ENCODE results near the gene FRRS1. TPM values are rescaled to one million over a fixed set of nuclear protein-coding genes. Genes with fewer than 3 reads are reported as not detected.

Gene FRRS1
- total RNA-seq, 4 donors from 2014 or later = 1.4 to 4.5 (median 2.3) TPM

DNA sequence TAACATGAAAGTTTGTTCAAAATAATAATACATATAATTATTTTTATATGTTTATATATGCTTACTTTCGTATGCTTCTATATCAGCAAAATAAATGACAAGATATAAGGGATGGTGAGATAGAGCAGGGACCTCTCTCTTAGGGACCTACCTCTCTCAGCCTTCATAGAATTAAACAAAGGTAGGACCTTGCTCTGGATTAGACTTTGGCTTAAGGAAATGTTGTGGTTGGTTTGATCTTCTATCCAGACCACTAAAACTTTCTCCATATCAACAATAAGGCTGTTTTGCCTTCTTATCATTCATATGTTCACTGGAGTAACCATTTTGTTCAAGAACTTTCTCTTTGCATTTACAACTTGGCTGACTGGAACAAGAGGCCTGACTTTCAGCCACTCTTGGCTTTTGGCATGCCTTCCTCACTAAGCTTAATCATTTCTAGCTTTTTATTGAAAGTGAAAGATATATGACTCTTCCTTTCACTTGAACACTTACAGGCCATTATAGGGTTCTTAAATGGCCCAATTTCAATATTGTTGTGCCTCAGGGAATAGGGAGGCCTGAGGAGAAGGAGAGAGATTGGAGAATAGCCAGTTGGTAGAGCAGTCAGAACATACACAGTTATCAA, 14.4 kb downstream of the FRRS1 start:
- no peaks in the 10 kb centered on the region for H3K27me3 ChIP-seq
- no peaks in the 10 kb centered on the region for H3K36me3 ChIP-seq
- H3K27ac ChIP-seq = no peak overlapping the region
- H3K9me3 ChIP-seq = no peaks in the 10 kb centered on the region
- DNase-seq = no peak
- no peak overlapping the region for H3K4me3 ChIP-seq
- TF ChIP-seq, protein P1, sequence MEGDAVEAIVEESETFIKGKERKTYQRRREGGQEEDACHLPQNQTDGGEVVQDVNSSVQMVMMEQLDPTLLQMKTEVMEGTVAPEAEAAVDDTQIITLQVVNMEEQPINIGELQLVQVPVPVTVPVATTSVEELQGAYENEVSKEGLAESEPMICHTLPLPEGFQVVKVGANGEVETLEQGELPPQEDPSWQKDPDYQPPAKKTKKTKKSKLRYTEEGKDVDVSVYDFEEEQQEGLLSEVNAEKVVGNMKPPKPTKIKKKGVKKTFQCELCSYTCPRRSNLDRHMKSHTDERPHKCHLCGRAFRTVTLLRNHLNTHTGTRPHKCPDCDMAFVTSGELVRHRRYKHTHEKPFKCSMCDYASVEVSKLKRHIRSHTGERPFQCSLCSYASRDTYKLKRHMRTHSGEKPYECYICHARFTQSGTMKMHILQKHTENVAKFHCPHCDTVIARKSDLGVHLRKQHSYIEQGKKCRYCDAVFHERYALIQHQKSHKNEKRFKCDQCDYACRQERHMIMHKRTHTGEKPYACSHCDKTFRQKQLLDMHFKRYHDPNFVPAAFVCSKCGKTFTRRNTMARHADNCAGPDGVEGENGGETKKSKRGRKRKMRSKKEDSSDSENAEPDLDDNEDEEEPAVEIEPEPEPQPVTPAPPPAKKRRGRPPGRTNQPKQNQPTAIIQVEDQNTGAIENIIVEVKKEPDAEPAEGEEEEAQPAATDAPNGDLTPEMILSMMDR (IDR thresholded peaks at IDR 0.05 in 4 of 5, conservative IDR thresholded peaks at IDR 0.05 in 1 of 5) = no peak
- no peak for TF ChIP-seq POLR2A (IDR thresholded peaks at IDR 0.05)
- H3K4me1 ChIP-seq = peaks cover 0 to 11% of the 10 kb centered on the region in 2 donors
- no peak for ATAC-seq
- intact Hi-C loops (cut with DNase I; ENCODE audit: low total_unique reads) (no loop called here), in situ Hi-C loops (cut with MboI; ENCODE audit: low sequenced_read_pairs in 4 of 4) (no loop called here)

DNA sequence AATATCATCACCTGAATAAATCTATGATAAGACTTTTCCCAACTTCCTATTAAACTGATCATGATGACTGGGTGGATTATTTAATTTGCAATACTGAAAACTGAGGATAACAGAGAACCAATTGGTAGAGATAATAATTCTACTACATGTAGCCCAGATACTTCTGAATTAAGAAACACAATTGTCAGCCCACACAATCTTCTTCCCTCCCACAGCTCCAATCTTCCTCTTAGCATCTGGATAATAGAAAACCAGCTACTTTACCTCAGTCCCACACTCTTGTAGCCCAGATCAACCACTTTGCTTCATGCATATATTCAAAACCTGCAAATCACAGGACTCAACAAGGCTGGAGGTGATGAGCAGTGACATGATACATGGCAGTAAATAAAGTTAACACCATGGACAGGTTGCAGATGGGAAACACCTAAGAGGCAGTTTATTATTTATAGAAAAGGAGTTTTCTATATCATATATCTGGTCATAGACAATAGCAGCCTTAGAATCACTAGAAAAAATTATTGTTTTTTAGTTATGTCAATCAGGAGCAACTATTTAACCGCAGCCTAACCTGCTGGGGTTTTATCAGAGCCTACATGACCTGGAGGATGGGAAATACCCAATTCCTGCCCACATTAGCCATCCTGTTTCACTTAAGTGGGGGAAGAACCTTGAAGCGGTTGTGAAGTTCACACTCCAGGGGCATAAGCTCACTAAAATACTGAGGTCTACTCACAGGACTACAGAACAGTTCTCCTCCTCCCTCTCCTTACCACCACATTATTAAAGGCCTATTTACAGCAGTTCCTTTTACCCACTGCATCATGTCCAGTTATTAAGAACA, 16.7 kb downstream of the FRRS1 start:
- no peaks in the 10 kb centered on the region for H3K9me3 ChIP-seq
- peaks cover 0 to 7% of the 10 kb centered on the region in 2 donors for H3K4me1 ChIP-seq
- intact Hi-C loops (cut with DNase I; ENCODE audit: low total_unique reads) = no loop called here
- ATAC-seq (no peak), DNase-seq (no peak)
- no peak for TF ChIP-seq POLR2A (IDR thresholded peaks at IDR 0.05)
- TF ChIP-seq, protein P1 (IDR thresholded peaks at IDR 0.05 in 4 of 5, conservative IDR thresholded peaks at IDR 0.05 in 1 of 5) = no peak
- H3K27me3 ChIP-seq = no peaks in the 10 kb centered on the region
- no peaks in the 10 kb centered on the region for H3K36me3 ChIP-seq
- no peak overlapping the region for H3K27ac ChIP-seq
- in situ Hi-C loops (cut with MboI; ENCODE audit: low sequenced_read_pairs in 4 of 4) = no loop called here
- H3K4me3 ChIP-seq = no peak overlapping the region

DNA sequence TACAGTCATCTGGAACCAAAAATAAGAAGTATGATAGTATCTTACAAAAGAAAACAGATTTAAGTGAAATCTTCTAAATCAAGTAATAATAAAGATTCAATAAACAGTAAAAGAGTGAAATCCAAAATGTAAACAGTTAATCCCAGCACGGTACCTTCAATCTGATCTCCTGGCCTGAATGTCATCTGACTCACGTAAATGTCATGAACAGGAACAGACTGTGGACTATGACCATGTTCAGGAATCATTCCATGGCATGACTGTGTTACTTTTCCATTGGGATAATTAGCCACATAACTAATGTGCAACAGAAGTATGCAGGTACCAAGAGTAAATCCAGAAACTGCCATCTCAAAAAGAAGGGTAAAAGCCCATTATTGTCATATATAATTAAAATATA, 18.0 kb downstream of the FRRS1 start:
- TF ChIP-seq POLR2A (IDR thresholded peaks at IDR 0.05) = no peak
- TF ChIP-seq, protein P1 (IDR thresholded peaks at IDR 0.05 in 4 of 5, conservative IDR thresholded peaks at IDR 0.05 in 1 of 5) = no peak
- H3K27ac ChIP-seq = peak overlapping the region in 2 of 4 donors; percentile 22 to 28
- peaks cover 0 to 7% of the 10 kb centered on the region in 2 donors for H3K4me1 ChIP-seq
- DNase-seq (no peak), ATAC-seq (peak; percentile 97 to 98)
- no peaks in the 10 kb centered on the region for H3K27me3 ChIP-seq
- H3K9me3 ChIP-seq = no peaks in the 10 kb centered on the region
- H3K36me3 ChIP-seq = no peaks in the 10 kb centered on the region
- in situ Hi-C loops (cut with MboI; ENCODE audit: low sequenced_read_pairs in 4 of 4) (no loop called here), intact Hi-C loops (cut with DNase I; ENCODE audit: low total_unique reads) (no loop called here)
- no peak overlapping the region for H3K4me3 ChIP-seq

DNA sequence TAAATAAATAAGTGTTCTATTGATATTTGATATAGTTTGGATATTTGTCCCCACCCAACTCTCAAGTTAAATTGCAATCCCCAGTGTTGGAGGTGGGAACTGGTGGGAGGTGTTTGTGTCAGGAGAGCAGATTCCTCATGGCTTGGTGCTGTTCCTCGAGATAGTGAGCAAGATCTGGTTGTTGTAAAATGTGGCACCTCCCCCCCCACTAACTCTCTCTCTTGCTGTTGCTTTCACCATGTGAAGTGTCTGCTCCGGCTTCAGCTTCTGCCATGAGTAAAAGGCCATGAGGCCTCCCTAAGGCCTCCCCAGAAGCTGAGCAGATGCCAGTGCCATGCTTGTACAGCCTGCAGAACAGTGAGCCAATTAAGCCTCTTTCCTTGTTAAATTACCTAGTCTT, 20.8 kb downstream of the FRRS1 start:
- H3K9me3 ChIP-seq = no peaks in the 10 kb centered on the region
- no peaks in the 10 kb centered on the region for H3K27me3 ChIP-seq
- peaks cover 0 to 7% of the 10 kb centered on the region in 2 donors for H3K4me1 ChIP-seq
- no peak for DNase-seq
- intact Hi-C loops (cut with DNase I; ENCODE audit: low total_unique reads) = no loop called here
- no peak for ATAC-seq
- in situ Hi-C loops (cut with MboI; ENCODE audit: low sequenced_read_pairs in 4 of 4) = no loop called here
- peaks cover 0 to 3% of the 10 kb centered on the region in 2 donors for H3K36me3 ChIP-seq
- no peak for TF ChIP-seq POLR2A (IDR thresholded peaks at IDR 0.05)
- TF ChIP-seq, protein P1 (IDR thresholded peaks at IDR 0.05 in 4 of 5, conservative IDR thresholded peaks at IDR 0.05 in 1 of 5) = no peak
- H3K27ac ChIP-seq = no peak overlapping the region
- H3K4me3 ChIP-seq = no peak overlapping the region
